ENCODE results near the gene ADGRL2. TPM values are rescaled to one million over a fixed set of nuclear protein-coding genes. Genes with fewer than 3 reads are reported as not detected.

The ADGRL2 gene
- total RNA-seq, 4 donors from 2014 or later = 72.4 to 89.7 (median 78.8) TPM

DNA sequence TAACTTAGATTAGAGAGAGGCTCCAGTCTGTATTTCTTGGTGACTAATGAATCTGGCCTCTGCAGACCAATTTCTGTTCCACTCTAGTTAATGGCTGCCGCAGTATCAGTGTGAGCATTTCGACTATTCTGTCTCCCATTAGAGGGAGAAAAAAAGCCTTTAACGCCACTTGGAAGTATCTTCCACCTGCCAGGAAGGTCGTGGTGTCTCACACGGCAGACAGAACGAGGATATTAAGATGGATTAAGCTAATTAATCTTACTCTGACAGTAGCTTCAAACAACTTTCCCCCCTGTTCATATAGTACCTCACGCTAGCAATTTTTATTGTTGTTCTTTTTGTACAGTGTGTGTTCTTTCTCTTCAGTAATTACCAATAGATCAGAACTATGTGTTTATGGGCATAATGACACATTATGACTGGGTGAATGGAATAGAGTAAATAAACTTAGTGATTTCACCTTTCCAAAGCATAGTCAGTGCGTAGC, 153.8 kb downstream of the ADGRL2 start:
- Histone ChIP-seq H3K27ac (replicated peaks in 1 of 4) (no peak overlapping the region), H3K9me3 (no peaks in the 10 kb centered on the region), H3K4me3 (no peak overlapping the region), H3K4me1 (peaks cover 0 to 27% (median 0%) of the 10 kb centered on the region in 4 donors), H3K27me3 (no peaks in the 10 kb centered on the region), H3K36me3 (peaks cover 0 to 33% (median 11%) of the 10 kb centered on the region in 4 donors)
- intact Hi-C loops (cut with DNase I) = no loop called here
- DNase-seq (ENCODE audit: extremely low spot score) = no peak
- 33% methylated on average over 8 of the region's 8 CpGs for WGBS
- TF ChIP-seq POLR2AphosphoS5 (IDR thresholded peaks at IDR 0.05) (no peak), EP300 (IDR thresholded peaks at IDR 0.05) (no peak), POLR2A (IDR thresholded peaks at IDR 0.05; ENCODE audit: low read depth) (no peak)
- TF ChIP-seq, protein P1, sequence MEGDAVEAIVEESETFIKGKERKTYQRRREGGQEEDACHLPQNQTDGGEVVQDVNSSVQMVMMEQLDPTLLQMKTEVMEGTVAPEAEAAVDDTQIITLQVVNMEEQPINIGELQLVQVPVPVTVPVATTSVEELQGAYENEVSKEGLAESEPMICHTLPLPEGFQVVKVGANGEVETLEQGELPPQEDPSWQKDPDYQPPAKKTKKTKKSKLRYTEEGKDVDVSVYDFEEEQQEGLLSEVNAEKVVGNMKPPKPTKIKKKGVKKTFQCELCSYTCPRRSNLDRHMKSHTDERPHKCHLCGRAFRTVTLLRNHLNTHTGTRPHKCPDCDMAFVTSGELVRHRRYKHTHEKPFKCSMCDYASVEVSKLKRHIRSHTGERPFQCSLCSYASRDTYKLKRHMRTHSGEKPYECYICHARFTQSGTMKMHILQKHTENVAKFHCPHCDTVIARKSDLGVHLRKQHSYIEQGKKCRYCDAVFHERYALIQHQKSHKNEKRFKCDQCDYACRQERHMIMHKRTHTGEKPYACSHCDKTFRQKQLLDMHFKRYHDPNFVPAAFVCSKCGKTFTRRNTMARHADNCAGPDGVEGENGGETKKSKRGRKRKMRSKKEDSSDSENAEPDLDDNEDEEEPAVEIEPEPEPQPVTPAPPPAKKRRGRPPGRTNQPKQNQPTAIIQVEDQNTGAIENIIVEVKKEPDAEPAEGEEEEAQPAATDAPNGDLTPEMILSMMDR (IDR thresholded peaks at IDR 0.05) = no peak

DNA sequence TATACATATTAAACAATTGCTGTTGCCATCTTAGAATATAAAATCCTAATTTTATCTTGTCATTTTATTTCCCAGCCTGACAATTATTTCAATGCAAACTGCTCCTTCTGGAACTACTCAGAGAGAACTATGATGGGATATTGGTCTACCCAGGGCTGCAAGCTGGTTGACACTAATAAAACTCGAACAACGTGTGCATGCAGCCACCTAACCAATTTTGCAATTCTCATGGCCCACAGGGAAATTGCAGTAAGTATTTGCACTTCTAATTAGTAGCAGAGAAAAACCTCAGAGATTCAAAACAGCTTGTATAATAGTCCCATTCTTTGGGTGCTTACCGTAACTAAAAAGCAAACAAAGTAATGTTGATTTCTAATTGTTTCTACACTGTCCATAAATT, 167.2 kb downstream of the ADGRL2 start:
- Histone ChIP-seq H3K4me1 (no peaks in the 10 kb centered on the region), H3K9me3 (no peaks in the 10 kb centered on the region), H3K27ac (replicated peaks in 1 of 4) (no peak overlapping the region), H3K27me3 (no peaks in the 10 kb centered on the region), H3K4me3 (no peak overlapping the region), H3K36me3 (peaks cover 0 to 59% (median 28%) of the 10 kb centered on the region in 4 donors)
- intact Hi-C loops (cut with DNase I) = no loop called here
- WGBS = 86% methylated on average over 3 of the region's 3 CpGs
- DNase-seq (ENCODE audit: extremely low spot score) = no peak
- TF ChIP-seq, protein P1 (IDR thresholded peaks at IDR 0.05) = no peak
- TF ChIP-seq EP300 (IDR thresholded peaks at IDR 0.05) (no peak), POLR2A (IDR thresholded peaks at IDR 0.05; ENCODE audit: low read depth) (no peak), POLR2AphosphoS5 (IDR thresholded peaks at IDR 0.05) (no peak)

DNA sequence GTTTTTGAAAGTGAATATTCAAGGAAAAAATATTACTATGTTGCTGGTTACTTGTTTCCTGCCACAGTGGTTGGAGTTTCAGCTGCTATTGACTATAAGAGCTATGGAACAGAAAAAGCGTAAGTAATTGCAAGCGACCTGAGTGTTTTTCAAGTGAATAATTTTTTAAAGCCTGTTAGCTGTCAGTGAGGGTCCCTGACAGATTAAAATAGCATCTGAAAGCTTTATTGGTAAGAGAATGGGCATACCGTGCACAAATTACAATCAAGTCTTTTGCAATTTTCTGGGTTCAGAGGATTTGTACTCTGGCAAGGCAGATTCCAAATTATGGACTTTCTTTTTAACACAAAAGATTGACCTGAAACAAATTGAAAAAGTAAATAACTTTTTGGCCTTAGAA, 169.7 kb downstream of the ADGRL2 start:
- no peak for TF ChIP-seq POLR2A (IDR thresholded peaks at IDR 0.05; ENCODE audit: low read depth)
- TF ChIP-seq, protein P1 (IDR thresholded peaks at IDR 0.05) = no peak
- TF ChIP-seq POLR2AphosphoS5 (IDR thresholded peaks at IDR 0.05) = no peak
- TF ChIP-seq EP300 (IDR thresholded peaks at IDR 0.05) = no peak
- DNase-seq (ENCODE audit: extremely low spot score) = no peak
- peaks cover 4 to 75% (median 31%) of the 10 kb centered on the region in 4 donors for H3K36me3 ChIP-seq
- no peak overlapping the region for H3K4me3 ChIP-seq
- no peaks in the 10 kb centered on the region for H3K9me3 ChIP-seq
- 96% methylated on average over 3 of the region's 3 CpGs for WGBS
- H3K27ac ChIP-seq (replicated peaks in 1 of 4) = no peak overlapping the region
- no peaks in the 10 kb centered on the region for H3K4me1 ChIP-seq
- intact Hi-C loops (cut with DNase I) = no loop called here
- H3K27me3 ChIP-seq = no peaks in the 10 kb centered on the region

DNA sequence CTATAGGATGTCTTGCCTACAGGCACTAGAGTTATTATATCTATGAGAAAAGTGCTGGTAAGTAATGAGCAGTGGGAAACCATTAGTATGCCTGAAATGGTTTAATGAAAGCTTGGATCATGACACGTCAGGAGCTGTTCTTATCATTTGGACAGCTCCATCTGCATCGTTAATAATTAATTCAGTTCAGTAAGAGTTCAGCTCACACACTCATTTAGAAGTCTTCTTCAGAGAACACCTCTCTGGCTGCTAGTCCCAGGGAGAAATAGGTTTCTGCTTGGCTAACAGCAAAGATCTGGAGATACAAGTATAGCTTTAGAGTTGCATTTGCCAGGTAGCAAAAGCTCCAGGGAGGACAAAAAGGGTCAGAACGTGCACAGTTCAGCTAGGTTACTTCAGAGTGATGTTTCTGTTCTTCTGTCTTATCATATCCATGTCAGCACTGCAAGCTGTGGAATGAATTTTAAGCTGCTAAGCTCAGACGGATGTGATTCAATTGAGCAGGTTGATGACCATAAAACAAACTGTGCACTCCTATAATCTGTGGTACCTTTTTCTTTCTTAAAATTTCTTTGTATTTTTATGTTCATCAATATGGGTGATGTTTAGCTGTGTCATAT, 173.6 kb downstream of the ADGRL2 start:
- Histone ChIP-seq H3K4me3 (no peak overlapping the region), H3K27me3 (no peaks in the 10 kb centered on the region), H3K9me3 (no peaks in the 10 kb centered on the region), H3K36me3 (peaks cover 4 to 42% (median 16%) of the 10 kb centered on the region in 4 donors), H3K4me1 (peaks cover 0 to 12% (median 8%) of the 10 kb centered on the region in 4 donors), H3K27ac (replicated peaks in 1 of 4) (no peak overlapping the region)
- TF ChIP-seq POLR2A (IDR thresholded peaks at IDR 0.05; ENCODE audit: low read depth) (no peak), EP300 (IDR thresholded peaks at IDR 0.05) (no peak), POLR2AphosphoS5 (IDR thresholded peaks at IDR 0.05) (no peak)
- TF ChIP-seq, protein P1 (IDR thresholded peaks at IDR 0.05) = no peak
- no peak for DNase-seq (ENCODE audit: extremely low spot score)
- WGBS = 87% methylated on average over 4 of the region's 4 CpGs
- intact Hi-C loops (cut with DNase I) = no loop called here

Measured in esophagus muscularis mucosa (tissue), 4 donors.